ENCODE data around the gene MAD1L1. TPM values are rescaled to one million over a fixed set of nuclear protein-coding genes. Genes with fewer than 3 reads are reported as not detected.

Gene MAD1L1
- total RNA-seq, 4 donors from 2014 or later: 60.3 to 149 (median 73.7) TPM

DNA sequence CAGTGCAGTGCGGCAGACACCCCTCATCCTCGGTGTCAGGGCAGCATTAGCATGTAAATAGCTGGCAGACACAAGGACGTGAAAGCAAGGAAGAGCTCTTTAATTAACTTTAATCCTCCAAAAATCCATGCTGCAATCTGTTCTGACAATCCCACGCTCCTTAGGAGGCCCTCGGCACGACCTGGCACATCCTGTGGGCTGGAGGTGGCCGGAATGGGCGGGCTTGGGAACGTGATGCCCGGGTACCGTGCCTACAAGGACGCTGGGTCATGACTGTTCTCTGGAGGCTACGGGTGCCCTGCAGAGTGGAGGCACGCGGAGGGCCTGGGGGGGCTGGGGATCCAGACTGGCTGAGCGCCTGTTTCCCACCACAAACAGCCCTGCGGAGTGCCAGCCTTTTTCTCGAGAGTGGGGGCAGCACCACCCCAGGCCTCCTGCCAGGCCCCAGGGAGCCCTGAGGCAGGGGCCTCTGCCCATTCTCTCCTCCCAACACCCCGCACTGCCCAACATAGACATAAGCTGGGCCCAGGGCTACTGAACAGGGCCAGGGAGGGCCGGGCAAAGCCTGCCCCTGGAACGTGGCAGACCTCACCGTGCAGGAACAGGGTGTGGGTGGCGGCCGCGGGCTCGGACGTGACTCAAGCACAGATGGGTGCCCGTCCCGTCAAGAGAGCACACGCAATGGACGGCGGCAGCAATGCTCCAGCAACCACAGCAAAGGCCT, 189.3 kb downstream of the MAD1L1 start:
- Histone ChIP-seq H3K27me3 (no peaks in the 10 kb centered on the region), H3K9me3 (no peaks in the 10 kb centered on the region), H3K36me3 (peaks cover 0 to 31% (median 0%) of the 10 kb centered on the region in 3 donors), H3K4me3 (no peak overlapping the region), H3K27ac (no peak overlapping the region), H3K4me1 (no peaks in the 10 kb centered on the region)
- TF ChIP-seq CTCF (IDR thresholded peaks at IDR 0.05) (no peak), POLR2A (IDR thresholded peaks at IDR 0.05) (no peak), EP300 (IDR thresholded peaks at IDR 0.05) (no peak)
- no peak for DNase-seq (ENCODE audit: low spot score in 2 of 2)
- 90 to 92% methylated on average over 28 to 29 of the region's 32 CpGs for WGBS, 2 donors

- H3K36me3 ChIP-seq: peaks cover 0 to 31% (median 0%) of the 10 kb centered on the region in 3 donors
- no peaks in the 10 kb centered on the region for H3K27me3 ChIP-seq
- TF ChIP-seq POLR2A (IDR thresholded peaks at IDR 0.05) (no peak), CTCF (IDR thresholded peaks at IDR 0.05) (no peak), EP300 (IDR thresholded peaks at IDR 0.05) (no peak)
- no peaks in the 10 kb centered on the region for H3K9me3 ChIP-seq
- 93 to 95% methylated on average over 15 of the region's 15 CpGs for WGBS, 2 donors
- H3K4me3 ChIP-seq: no peak overlapping the region
- no peak overlapping the region for H3K27ac ChIP-seq
- no peak for DNase-seq (ENCODE audit: low spot score in 2 of 2)
- H3K4me1 ChIP-seq: peaks cover 0 to 4% (median 0%) of the 10 kb centered on the region in 4 donors
Measured at GRCh38 chr7:2042650-2043049, 190.1 kb downstream of the MAD1L1 start.

DNA sequence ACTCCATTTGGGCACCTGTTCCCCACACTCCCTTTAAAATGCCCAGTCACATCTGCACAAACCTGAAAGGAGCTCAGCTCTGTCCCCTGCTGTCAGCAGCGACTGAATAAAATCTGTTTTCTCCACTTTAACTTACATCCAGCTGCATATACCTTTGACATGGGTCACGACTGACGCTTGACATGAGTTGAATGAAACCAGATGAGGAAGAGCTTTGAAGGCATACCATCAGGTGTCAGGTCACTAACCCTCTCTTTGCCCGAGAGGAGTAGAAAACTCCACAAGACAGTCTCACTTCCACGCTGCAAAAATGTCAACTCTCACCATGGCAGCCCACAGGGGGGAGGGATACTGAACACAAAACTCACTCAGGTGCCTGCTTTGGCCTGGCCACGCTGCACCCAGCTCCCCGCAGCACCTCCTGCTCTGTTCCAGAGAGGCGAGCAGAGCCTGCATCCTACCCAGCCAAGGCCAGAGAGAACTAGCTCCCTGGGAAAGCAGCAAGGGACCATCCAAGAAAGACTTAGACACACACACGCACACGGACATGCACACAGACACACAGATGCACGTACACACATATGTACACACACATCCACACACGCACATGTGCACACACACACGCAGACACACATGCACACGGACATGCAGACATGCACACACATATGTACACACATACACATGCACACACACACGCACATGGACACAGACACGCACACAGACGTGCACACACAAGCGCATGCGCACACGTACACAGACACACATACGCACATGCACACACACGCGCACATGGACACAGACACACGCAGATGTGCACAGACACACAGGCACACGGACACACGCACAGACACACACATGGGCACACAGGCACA, 191.0 kb downstream of the MAD1L1 start:
- 95 to 97% methylated on average over 26 of the region's 26 CpGs for WGBS, 2 donors
- Histone ChIP-seq H3K4me1 (peaks cover 0 to 9% (median 0%) of the 10 kb centered on the region in 4 donors), H3K9me3 (no peaks in the 10 kb centered on the region), H3K27me3 (no peaks in the 10 kb centered on the region), H3K27ac (no peak overlapping the region), H3K4me3 (no peak overlapping the region), H3K36me3 (peaks cover 0 to 31% (median 0%) of the 10 kb centered on the region in 3 donors)
- no peak for TF ChIP-seq POLR2A (IDR thresholded peaks at IDR 0.05)
- TF ChIP-seq CTCF (IDR thresholded peaks at IDR 0.05): no peak
- no peak for TF ChIP-seq EP300 (IDR thresholded peaks at IDR 0.05)
- DNase-seq (ENCODE audit: low spot score in 2 of 2): no peak

- H3K4me1 ChIP-seq: peaks cover 0 to 9% (median 0%) of the 10 kb centered on the region in 4 donors
- WGBS, 2 donors: 74 to 75% methylated on average over 6 of the region's 6 CpGs
- TF ChIP-seq POLR2A (IDR thresholded peaks at IDR 0.05) (no peak), CTCF (IDR thresholded peaks at IDR 0.05) (no peak), EP300 (IDR thresholded peaks at IDR 0.05) (no peak)
- peaks cover 0 to 31% (median 0%) of the 10 kb centered on the region in 3 donors for H3K36me3 ChIP-seq
- no peak overlapping the region for H3K27ac ChIP-seq
- H3K27me3 ChIP-seq: no peaks in the 10 kb centered on the region
- DNase-seq (ENCODE audit: low spot score in 2 of 2): no peak
- no peak overlapping the region for H3K4me3 ChIP-seq
- no peaks in the 10 kb centered on the region for H3K9me3 ChIP-seq
Measured at GRCh38 chr7:2040893-2041270, 191.9 kb downstream of the MAD1L1 start.
